Measurements from ENCODE around the gene RAB31.

RAB31 gene

GRCh38 chr18:9911226-9911625 is 203.1 kb downstream of the RAB31 start:
- WGBS (ENCODE audit: insufficient coverage, insufficient read length) = no CpG with 5 or more reads among the region's 5 CpGs
- H3K27me3 ChIP-seq (ENCODE audit: control insufficient read depth, insufficient read depth, low read length) = no peaks in the 10 kb centered on the region
- DNase-seq (ENCODE audit: low read depth, low spot score) = no peak

More at GRCh38 chr18:9911226-9911625, 203.1 kb downstream of the RAB31 start:
- H3K9me3 ChIP-seq (ENCODE audit: control insufficient read depth, insufficient read depth, low read length) = no peaks in the 10 kb centered on the region
- H3K36me3 ChIP-seq (ENCODE audit: control insufficient read depth, insufficient read depth, low read length) = no peaks in the 10 kb centered on the region
- H3K27ac ChIP-seq (ENCODE audit: low read length) = no peak overlapping the region
- H3K4me1 ChIP-seq (ENCODE audit: control insufficient read depth, insufficient read depth, low read length) = no peaks in the 10 kb centered on the region
- H3K4me3 ChIP-seq (ENCODE audit: low read length) = no peak overlapping the region

All from iPS DF 6.9 (cell line).